Neural crest cell (in vitro differentiated cells): ENCODE results near the gene FGFBP1. TPM values are rescaled to one million over a fixed set of nuclear protein-coding genes. Genes with fewer than 3 reads are reported as not detected.

Experiments used
- DNase-seq: peaks from one replicate; pipeline ENCODE4 v3.0.0; 2021; ENCODE audit warnings: low read depth, mixed read lengths, low spot score
- H3K27ac Mint-ChIP-seq: one replicate; pipeline ENCODE4 v1.8.0; 2021; ENCODE audit warnings: mild to moderate bottlenecking, mixed read lengths; ENCODE audit not compliant: unreplicated experiment
- H3K27me3 Mint-ChIP-seq: 2 replicates; pipeline ENCODE4 v1.8.0; 2021; ENCODE audit warnings: low read depth, mild to moderate bottlenecking, mixed read lengths
- H3K36me3 Mint-ChIP-seq: 2 replicates; pipeline ENCODE4 v1.8.0; 2021; ENCODE audit warnings: low read depth, mild to moderate bottlenecking, mixed read lengths
- H3K4me1 Mint-ChIP-seq: 2 replicates; pipeline ENCODE4 v1.8.0; 2021; ENCODE audit warnings: mixed read lengths
- H3K4me3 Mint-ChIP-seq: one replicate; pipeline ENCODE4 v1.8.0; 2021; ENCODE audit warnings: mild to moderate bottlenecking, mixed read lengths
- H3K9me3 Mint-ChIP-seq: 2 replicates; pipeline ENCODE4 v1.8.0; 2021; ENCODE audit warnings: mixed read lengths
- CTCF ChIP-seq: fragments of 200-600 bp; sonication (generic); conservative IDR thresholded peaks from 2 replicates; pipeline ENCODE4 v1.5.0; 2021; ENCODE audit warnings: antibody characterized with exemption, mild to moderate bottlenecking
- total RNA-seq: library from RNA; stranded (reverse); gene quantifications from 2 replicates; pipeline ENCODE4 v1.2.1, GENCODE V29; 2021

The FGFBP1 gene
- total RNA-seq, 1 donor from 2014 or later, result not detected

DNA sequence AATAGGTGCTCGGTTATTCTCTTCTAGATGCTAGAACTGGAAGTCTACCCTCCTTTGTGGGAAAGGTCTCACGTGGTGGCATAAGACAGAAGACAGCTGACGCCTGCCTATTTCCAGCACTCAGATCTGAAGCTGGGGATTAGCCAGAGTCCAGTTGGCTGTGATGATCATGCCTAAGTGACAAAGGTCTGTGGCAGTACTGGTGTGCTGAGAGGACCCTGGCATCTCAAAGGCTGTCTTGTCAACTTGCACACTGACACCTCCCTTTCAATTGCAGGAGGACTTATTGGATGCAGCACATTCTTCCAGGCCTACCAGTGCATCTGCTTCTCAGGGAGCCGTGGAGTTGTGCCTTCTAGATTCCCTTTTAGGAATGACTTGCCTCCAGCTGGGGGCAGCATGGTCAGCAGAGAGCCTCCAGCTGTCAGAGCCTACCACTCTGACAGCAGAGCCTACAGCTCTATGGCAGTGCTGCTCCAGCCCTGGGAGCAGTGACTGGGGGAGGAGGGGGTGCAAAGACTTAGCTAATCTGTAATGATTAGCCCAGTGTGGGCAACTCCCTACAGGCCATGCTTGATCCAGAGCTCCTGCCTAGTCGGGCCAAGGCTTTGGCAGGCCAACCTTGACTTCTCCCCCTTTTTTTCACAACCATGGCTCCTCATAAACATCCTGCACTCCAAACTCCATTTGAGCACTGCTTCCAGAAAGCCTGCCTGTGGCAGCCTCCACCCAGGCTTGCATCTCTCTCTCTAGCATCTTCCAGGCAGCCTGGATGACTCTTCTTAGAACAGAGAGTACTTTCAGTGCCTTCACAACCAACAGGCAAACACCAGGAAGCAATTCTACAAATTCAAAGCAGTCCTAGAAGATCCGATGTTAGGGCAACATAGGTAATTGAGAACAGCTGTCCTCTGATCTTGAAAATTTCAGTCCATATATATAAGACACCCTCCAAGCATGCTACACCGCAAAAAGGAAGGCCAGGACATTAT is 38.2 kb upstream of the FGFBP1 start:
- no peak for DNase-seq
- no peak overlapping the region for H3K4me3 Mint-ChIP-seq
- peaks cover 5% of the 10 kb centered on the region for H3K4me1 Mint-ChIP-seq
- H3K27ac Mint-ChIP-seq, result peak overlapping the region; percentile 39
- H3K36me3 Mint-ChIP-seq, result peaks cover 12% of the 10 kb centered on the region
- no peaks in the 10 kb centered on the region for H3K9me3 Mint-ChIP-seq
- H3K27me3 Mint-ChIP-seq, result no peaks in the 10 kb centered on the region
- no peak for TF ChIP-seq CTCF

GRCh38 chr4:15971068-15971801 is 32.7 kb upstream of the FGFBP1 start:
- H3K27ac Mint-ChIP-seq, result no peak overlapping the region
- TF ChIP-seq CTCF, result no peak
- H3K9me3 Mint-ChIP-seq, result peaks cover 12% of the 10 kb centered on the region
- H3K36me3 Mint-ChIP-seq, result peaks cover 33% of the 10 kb centered on the region
- no peak for DNase-seq
- no peak overlapping the region for H3K4me3 Mint-ChIP-seq
- H3K4me1 Mint-ChIP-seq, result peaks cover 5% of the 10 kb centered on the region
- H3K27me3 Mint-ChIP-seq, result no peaks in the 10 kb centered on the region

GRCh38 chr4:15968551-15969300 is 30.2 kb upstream of the FGFBP1 start:
- DNase-seq, result no peak

DNA sequence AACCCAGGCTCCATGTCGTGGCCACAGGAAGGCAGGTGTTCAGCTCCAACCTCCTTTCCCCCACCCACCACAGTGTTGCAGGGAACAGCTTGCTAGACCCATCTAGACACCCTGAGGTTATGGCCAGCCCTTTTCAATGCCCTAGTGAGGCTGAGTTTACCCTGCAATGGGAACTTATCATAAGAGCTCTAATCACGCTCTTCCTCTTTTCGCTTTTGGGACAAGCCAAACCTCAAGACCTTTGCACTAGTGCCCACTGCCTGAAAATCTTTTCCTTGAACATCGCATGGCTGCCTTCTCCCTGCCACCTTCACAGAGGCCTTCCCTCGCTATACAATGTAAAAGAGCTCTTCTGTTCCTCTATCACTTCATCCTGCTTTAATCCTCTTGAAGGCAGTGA is 26.8 kb upstream of the FGFBP1 start:
- DNase-seq, result no peak
- no peak overlapping the region for H3K4me3 Mint-ChIP-seq
- peaks cover 15% of the 10 kb centered on the region for H3K9me3 Mint-ChIP-seq
- no peak for TF ChIP-seq CTCF
- H3K27me3 Mint-ChIP-seq, result no peaks in the 10 kb centered on the region
- H3K27ac Mint-ChIP-seq, result no peak overlapping the region
- peaks cover 5% of the 10 kb centered on the region for H3K4me1 Mint-ChIP-seq
- peaks cover 24% of the 10 kb centered on the region for H3K36me3 Mint-ChIP-seq

More at GRCh38 chr4:15968551-15969300, 30.2 kb upstream of the FGFBP1 start:
- H3K9me3 Mint-ChIP-seq, result peaks cover 15% of the 10 kb centered on the region
- TF ChIP-seq CTCF, result no peak
- H3K27ac Mint-ChIP-seq, result no peak overlapping the region
- H3K4me3 Mint-ChIP-seq, result no peak overlapping the region
- peaks cover 35% of the 10 kb centered on the region for H3K36me3 Mint-ChIP-seq
- no peaks in the 10 kb centered on the region for H3K27me3 Mint-ChIP-seq
- H3K4me1 Mint-ChIP-seq, result no peaks in the 10 kb centered on the region

- DNase-seq, result no peak
- Mint-ChIP-seq H3K36me3 (peaks cover 24% of the 10 kb centered on the region), H3K27me3 (no peaks in the 10 kb centered on the region), H3K27ac (no peak overlapping the region), H3K4me1 (peaks cover 5% of the 10 kb centered on the region), H3K9me3 (peaks cover 15% of the 10 kb centered on the region), H3K4me3 (no peak overlapping the region)
- no peak for TF ChIP-seq CTCF
These were observed 25.6 kb upstream of the FGFBP1 start for GRCh38 chr4:15964159-15964558.
